ENCODE data around the gene DCD. TPM values are rescaled to one million over a fixed set of nuclear protein-coding genes. Genes with fewer than 3 reads are reported as not detected.

Gene DCD
- 1 to 10 TPM in 1 of 2 donors, not detected in 1; 6.5 TPM for total RNA-seq

DNA sequence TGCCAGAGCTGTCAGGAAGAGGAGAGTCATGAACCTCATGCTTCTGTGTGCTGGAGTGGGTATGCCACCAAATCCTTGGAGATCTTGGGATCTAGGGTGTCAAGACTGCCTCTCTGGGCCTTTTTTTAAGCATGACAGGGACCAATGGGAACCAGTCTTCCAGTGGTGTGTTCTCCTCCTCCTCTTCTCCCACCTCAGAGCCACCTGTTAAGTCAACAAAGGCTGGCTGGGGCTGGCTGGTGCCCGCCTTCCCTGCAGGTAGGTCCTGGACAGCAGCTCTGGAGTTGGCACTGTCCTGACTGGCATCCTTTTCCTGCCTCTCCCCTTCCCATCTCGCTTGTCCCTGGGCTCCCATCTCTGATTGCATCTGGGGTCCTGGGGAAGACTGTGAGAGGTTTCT, at the start of gene DCD:
TSS of gene DCD (minus strand) at position 101 of the 400 bp plus-strand sequence. CDS start at position 39, 62 bp downstream.
- Histone ChIP-seq H3K4me1 (ENCODE audit: control insufficient read depth in 1 of 2, low read depth in 2 of 2) (no peaks in the 10 kb centered on the region), H3K27ac (no peak within 1 kb of the TSS), H3K4me3 (no peak within 1 kb of the TSS), H3K36me3 (no peaks in the 10 kb centered on the region), H3K27me3 (replicated peaks; ENCODE audit: insufficient read depth) (no peaks in the 10 kb centered on the region), H3K9me3 (no peaks in the 10 kb centered on the region)
- TF ChIP-seq CTCF (IDR thresholded peaks at IDR 0.05): no peak
- ATAC-seq (ENCODE audit: insufficient number of reproducible peaks, low FRiP score, low read depth) (no peak), DNase-seq (ENCODE audit: low spot score) (no peak)

DNA sequence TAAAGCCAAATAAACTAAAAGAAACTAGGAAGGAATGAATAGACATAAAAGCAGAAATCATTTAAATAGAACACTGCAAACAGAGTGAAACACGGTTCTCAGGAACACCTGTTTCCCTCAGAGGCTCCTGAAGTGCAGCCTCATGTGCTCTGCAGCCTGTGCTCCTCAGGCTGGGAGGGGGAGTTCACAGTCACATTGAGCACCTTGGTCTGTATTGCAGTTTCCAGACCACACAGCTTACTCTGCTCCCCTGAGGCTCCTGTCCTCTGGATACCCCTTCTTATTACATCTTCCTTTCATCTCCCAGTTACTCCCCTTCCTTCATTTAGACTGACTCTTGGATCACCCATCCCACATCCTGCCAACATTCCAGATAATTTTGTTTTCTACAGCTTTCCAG, 49.7 kb upstream of the DCD start:
- ATAC-seq (ENCODE audit: insufficient number of reproducible peaks, low FRiP score, low read depth) (no peak), DNase-seq (ENCODE audit: low spot score) (no peak)
- Histone ChIP-seq H3K4me1 (ENCODE audit: control insufficient read depth in 1 of 2, low read depth in 2 of 2) (no peaks in the 10 kb centered on the region), H3K4me3 (no peak overlapping the region), H3K36me3 (no peaks in the 10 kb centered on the region), H3K27me3 (replicated peaks; ENCODE audit: insufficient read depth) (no peaks in the 10 kb centered on the region), H3K9me3 (no peaks in the 10 kb centered on the region), H3K27ac (no peak overlapping the region)
- TF ChIP-seq CTCF (IDR thresholded peaks at IDR 0.05): no peak

- TF ChIP-seq CTCF (IDR thresholded peaks at IDR 0.05): no peak
- Histone ChIP-seq H3K9me3 (no peaks in the 10 kb centered on the region), H3K4me1 (ENCODE audit: control insufficient read depth in 1 of 2, low read depth in 2 of 2) (no peaks in the 10 kb centered on the region), H3K27ac (no peak overlapping the region), H3K4me3 (no peak overlapping the region), H3K27me3 (replicated peaks; ENCODE audit: insufficient read depth) (no peaks in the 10 kb centered on the region), H3K36me3 (no peaks in the 10 kb centered on the region)
- DNase-seq (ENCODE audit: low spot score) (no peak), ATAC-seq (ENCODE audit: insufficient number of reproducible peaks, low FRiP score, low read depth) (no peak)
Observed at GRCh38 chr12:54692353-54692752, 44.2 kb upstream of the DCD start.

DNA sequence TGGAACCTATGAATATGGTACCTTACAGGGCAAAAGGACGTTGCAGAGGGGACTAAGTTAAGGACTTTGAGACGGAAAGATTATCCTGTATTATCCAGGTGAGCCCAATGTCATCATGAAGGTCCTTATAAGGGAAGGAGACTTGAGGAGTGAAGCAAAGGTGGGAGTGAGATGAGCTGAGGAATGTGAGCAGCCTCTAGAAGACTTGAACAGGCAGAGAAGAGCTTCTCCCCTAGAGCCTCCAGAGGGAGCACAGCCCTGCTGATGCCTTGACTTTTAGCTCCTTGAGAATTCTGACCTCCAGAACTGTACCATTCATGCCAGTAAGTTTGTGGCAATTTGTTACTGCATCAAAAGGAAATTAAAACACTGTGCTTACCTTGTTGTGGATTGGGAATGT, 41.8 kb upstream of the DCD start:
- DNase-seq (ENCODE audit: low spot score): no peak
- H3K27ac ChIP-seq: no peak overlapping the region
- ATAC-seq (ENCODE audit: insufficient number of reproducible peaks, low FRiP score, low read depth): no peak

GRCh38 chr12:54689034-54689372, 40.8 kb upstream of the DCD start:
- TF ChIP-seq CTCF (IDR thresholded peaks at IDR 0.05): no peak
- H3K4me3 ChIP-seq: no peak overlapping the region
- H3K27ac ChIP-seq: no peak overlapping the region
- H3K4me1 ChIP-seq (ENCODE audit: control insufficient read depth in 1 of 2, low read depth in 2 of 2): no peaks in the 10 kb centered on the region
- ATAC-seq (ENCODE audit: insufficient number of reproducible peaks, low FRiP score, low read depth): no peak
- H3K9me3 ChIP-seq: no peaks in the 10 kb centered on the region
- no peaks in the 10 kb centered on the region for H3K36me3 ChIP-seq
- H3K27me3 ChIP-seq (replicated peaks; ENCODE audit: insufficient read depth): no peaks in the 10 kb centered on the region
- no peak for DNase-seq (ENCODE audit: low spot score)

More for the DNA sequence above, 41.8 kb upstream of the DCD start:
- Histone ChIP-seq H3K4me1 (ENCODE audit: control insufficient read depth in 1 of 2, low read depth in 2 of 2) (no peaks in the 10 kb centered on the region), H3K36me3 (no peaks in the 10 kb centered on the region), H3K4me3 (no peak overlapping the region), H3K9me3 (no peaks in the 10 kb centered on the region), H3K27me3 (replicated peaks; ENCODE audit: insufficient read depth) (no peaks in the 10 kb centered on the region)
- no peak for TF ChIP-seq CTCF (IDR thresholded peaks at IDR 0.05)
